GM12891 (cell line): ENCODE results near the gene HAPSTR1.
"Not testable (repeated sequence)": the region's sequence is repeated elsewhere in the genome, so short reads cannot be mapped to it uniquely, and the experiment has no call there.

Source experiments
- DNase-seq: peaks from one replicate; pipeline ENCODE4 v3.0.0; 2011; ENCODE audit warnings: low spot score; ENCODE audit not compliant: insufficient read length
- FAIRE-seq: peaks from 2 replicates; lab custom pipeline; 2011; peaks lifted over from hg19 to GRCh38; lab: Jason Lieb, UNC
- PAX5 ChIP-seq: IDR thresholded peaks from 2 replicates; pipeline ENCODE4 v1.6.1; 2011; ENCODE audit warnings: low read length, moderate library complexity, mild to moderate bottlenecking; ENCODE audit not compliant: insufficient read depth, severe bottlenecking
- POLR2A ChIP-seq: IDR thresholded peaks from 2 replicates; pipeline ENCODE4 v1.6.1; 2011; ENCODE audit warnings: low read depth, low read length, control low read depth
- POLR2AphosphoS5 ChIP-seq: IDR thresholded peaks from 2 replicates; pipeline ENCODE4 v1.6.1; 2011; ENCODE audit warnings: low read depth, low read length, control low read depth
- POU2F2 ChIP-seq: IDR thresholded peaks from 2 replicates; pipeline ENCODE4 v1.6.1; 2011; ENCODE audit warnings: low read depth, mild to moderate bottlenecking, control low read depth, low read length, moderate library complexity
- SPI1 ChIP-seq: IDR thresholded peaks from 2 replicates; pipeline ENCODE4 v1.6.1; 2011; ENCODE audit warnings: low read depth, low read length, control low read depth
- TAF1 ChIP-seq: IDR thresholded peaks from 2 replicates; pipeline ENCODE4 v1.6.1; 2011; ENCODE audit warnings: low read depth, low read length, control low read depth

The HAPSTR1 gene

GRCh38 chr16:9070254-9070653, 21.2 kb upstream of the HAPSTR1 start:
- TF ChIP-seq POLR2A (no peak), POLR2AphosphoS5 (no peak), PAX5 (no peak), POU2F2 (no peak), SPI1 (no peak), TAF1 (no peak)
- FAIRE-seq (no peak), DNase-seq (no peak)

- TF ChIP-seq TAF1: no peak
- no peak for TF ChIP-seq SPI1
- no peak for TF ChIP-seq PAX5
- TF ChIP-seq POLR2AphosphoS5: no peak
- TF ChIP-seq POU2F2: no peak
- TF ChIP-seq POLR2A: no peak
- DNase-seq (no peak), FAIRE-seq (no peak)
Observed at GRCh38 chr16:9071377-9071776, 20.1 kb upstream of the HAPSTR1 start.

DNA sequence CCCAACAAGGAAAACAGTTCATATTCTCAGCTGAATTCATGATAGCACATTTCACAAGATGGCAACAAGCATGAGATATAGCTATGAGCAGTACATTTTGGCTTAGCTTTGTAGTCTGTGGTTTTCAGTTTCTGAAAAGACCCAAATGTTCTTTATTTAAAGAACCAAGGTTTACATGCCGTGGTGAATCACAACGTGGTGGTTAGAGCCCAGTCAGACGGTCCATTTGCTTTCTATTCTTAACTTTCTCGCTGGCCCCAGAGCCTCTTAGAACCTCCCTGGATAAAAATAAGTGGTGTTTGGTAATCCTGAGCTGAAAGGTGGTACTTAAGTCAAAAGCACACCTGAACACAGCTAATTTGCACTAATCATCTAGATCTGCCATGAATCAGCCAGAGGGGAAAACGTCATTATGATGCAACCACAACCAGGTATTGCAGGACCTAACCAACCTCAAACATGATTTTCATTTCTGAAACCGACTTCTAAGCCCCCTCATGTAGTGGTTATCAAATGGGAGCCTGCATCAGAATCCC, 18.6 kb upstream of the HAPSTR1 start:
- DNase-seq (no peak), FAIRE-seq (peak; percentile 13)
- TF ChIP-seq POLR2AphosphoS5 (no peak), POLR2A (no peak), PAX5 (no peak), SPI1 (no peak), TAF1 (no peak), POU2F2 (no peak)

DNA sequence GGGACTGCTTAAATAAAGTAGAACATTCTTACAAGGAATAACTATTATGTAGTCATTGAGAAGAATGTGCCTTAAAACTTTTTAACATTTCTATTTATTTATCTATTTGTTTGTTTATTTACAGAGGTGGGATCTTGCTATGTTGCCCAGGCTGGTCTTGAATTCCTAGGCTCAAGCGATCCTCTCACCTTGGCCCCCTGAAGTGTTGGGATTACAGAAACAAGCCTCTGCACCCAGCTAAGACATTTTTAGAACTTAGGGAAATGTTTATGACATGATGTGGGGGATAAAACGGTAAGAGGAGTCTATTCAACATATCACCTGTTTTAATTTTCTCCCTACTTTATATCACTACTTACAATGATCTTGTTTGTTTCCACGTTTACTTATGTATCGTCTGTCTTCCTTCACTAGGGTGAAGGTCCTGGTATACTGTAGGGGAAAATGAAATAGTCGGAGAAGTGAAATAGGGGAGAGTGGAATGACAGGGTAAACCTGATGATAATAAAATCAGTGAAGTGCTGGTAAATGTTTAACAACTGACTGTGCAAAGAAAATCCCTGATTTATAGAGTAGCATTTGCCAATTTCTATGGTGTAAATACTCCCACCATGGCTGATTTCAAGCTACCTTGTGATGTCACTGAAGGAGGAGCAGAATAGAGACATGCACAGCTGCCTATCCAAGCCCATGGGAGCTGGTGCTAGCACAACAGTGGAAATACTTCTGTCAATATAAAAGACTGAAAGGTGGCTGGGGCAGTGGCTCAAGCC, 16.0 kb upstream of the HAPSTR1 start:
- no peak for DNase-seq
- TF ChIP-seq SPI1: no peak
- no peak for FAIRE-seq

DNA sequence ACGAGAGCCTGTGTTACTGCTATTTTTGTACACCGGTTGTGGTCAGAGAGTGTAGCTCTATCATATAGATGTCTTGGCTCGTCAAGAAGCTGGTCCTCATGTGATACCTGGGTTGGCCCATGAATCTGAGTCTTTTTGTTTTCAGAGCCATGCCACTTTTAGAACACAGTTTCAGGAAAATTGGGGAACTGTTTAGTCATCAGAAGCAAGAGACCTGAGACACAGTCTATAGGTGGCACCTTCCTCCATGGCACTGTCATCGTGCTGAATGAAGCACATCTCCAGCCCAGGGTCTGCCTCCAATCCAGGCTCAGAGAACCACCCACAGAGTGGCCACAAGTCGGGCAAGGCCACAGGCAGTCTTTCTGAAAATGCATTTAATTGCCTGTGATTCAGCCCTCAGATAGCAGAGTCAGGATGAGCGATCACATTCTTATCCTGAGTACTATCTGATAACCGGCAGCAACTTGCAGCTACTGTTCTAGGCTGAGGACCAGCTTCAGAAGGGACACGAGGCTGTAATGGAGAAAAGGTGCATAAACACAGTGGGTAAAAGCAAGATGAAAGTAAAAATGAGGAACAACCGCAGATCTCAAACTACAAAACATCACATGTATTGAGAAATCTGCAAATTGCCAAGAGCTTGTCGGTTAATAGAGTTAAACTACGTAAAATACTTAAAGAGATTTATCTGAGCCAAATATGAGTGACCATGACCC, 14.2 kb upstream of the HAPSTR1 start:
- no peak for FAIRE-seq
- TF ChIP-seq POLR2AphosphoS5: no peak
- TF ChIP-seq TAF1: no peak
- TF ChIP-seq SPI1: no peak
- TF ChIP-seq POU2F2: no peak
- TF ChIP-seq PAX5: no peak
- no peak for DNase-seq

DNA sequence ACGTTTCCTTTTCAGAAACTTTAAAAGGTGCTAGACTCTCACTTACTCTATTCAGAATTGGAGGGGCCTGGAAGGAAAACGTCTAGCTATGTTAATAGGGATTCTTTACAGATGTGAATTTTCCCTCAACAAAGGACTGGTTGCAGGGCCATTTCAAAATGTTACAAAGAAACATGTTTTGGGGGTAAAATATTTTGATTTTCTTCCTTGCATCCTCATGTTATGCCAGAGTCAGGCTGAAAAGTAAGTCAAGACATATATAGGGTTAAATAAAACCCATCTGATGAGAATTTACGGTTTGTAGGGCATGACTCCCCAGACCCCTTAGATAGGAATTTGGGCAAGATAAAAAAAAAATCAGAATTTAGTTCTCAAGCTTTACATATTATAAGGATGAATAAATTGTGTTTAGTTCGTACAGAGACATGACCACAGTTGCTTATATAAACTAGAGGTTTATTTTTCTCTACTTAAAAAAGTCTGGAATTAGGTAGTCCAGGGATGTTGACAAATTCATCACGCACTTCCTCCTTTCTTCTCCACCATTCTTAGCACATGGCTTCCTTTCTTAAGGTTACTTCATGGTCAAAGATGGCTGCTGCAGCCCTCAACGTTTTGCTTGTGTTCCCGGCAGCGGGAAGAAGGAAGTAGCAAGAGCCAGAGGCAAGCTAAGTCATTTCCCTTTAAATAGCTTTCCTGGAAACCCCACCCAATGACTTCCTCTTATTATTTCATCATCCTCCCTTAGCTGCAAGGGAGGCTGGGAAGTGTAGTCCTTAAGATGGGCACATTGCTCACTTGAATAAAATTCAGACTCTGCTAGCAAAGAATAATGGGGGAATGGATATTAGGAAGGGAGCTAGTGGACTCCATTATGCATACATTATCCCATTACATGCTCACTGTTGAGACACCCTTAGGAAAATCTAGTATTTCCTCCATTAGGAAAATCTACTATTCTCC, 12.7 kb upstream of the HAPSTR1 start:
- peak; percentile 71 for TF ChIP-seq SPI1
- not testable (repeated sequence) for FAIRE-seq
- DNase-seq: peak; percentile 16

DNA sequence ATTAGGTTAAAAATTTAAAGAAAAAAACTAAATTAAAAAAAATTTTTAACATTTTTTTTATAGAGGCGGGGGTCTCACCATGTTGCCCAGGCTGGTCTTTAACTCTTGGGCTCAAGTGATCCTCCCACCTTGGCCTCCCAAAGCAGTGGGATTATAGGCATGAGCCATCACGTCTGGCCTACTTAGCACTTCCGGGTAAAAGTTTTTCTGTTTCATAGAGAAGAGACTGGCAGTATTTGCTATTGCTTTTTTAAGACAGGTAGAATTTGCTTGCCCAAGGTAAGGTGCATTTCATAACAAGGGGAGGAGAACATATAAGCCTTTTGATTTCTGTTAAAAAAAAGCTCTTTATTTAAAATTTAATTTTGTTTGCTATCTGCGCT, 12.0 kb upstream of the HAPSTR1 start:
- FAIRE-seq: no peak
- TF ChIP-seq SPI1: no peak
- TF ChIP-seq TAF1: no peak
- TF ChIP-seq POLR2A: no peak
- TF ChIP-seq POLR2AphosphoS5: no peak
- TF ChIP-seq PAX5: no peak
- TF ChIP-seq POU2F2: no peak
- DNase-seq: no peak

DNA sequence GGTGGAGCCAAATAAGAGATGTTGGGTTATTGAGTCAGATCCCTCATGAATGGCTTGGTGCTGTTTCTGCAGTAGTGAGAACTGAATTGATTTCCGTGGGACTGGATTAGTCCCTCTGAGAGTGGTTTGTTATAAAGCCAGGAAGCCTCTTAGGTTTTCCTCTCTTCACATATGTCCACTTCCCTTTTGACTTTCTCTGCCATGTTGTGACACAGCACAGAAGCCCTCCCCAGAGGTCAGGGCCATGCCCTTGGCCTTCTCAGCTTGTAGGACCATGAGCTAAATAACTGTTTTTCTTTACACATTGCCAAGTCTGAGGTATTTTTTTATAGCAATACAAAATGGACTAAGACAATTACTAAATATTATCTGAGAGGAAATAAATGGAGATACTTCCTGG, 10.3 kb upstream of the HAPSTR1 start:
- no peak for DNase-seq
- no peak for TF ChIP-seq POLR2A
- no peak for TF ChIP-seq TAF1
- TF ChIP-seq PAX5: no peak
- TF ChIP-seq SPI1: no peak
- no peak for TF ChIP-seq POLR2AphosphoS5
- TF ChIP-seq POU2F2: no peak
- no peak for FAIRE-seq

- no peak for DNase-seq
- no peak for FAIRE-seq
- no peak for TF ChIP-seq SPI1
- TF ChIP-seq POLR2AphosphoS5: no peak
- no peak for TF ChIP-seq POLR2A
- TF ChIP-seq PAX5: no peak
- TF ChIP-seq TAF1: no peak
- no peak for TF ChIP-seq POU2F2
Observed at GRCh38 chr16:9081843-9082242, 9.6 kb upstream of the HAPSTR1 start.
